MM.1S (cell line): ENCODE results near the gene S1PR2.

ENCODE experiments used
- EZH2 ChIP-seq: fragments of 300-600 bp; sonication (generic); optimal IDR thresholded peaks from 2 replicates; pipeline ENCODE3; 2017; ENCODE audit warnings: low read depth, mild to moderate bottlenecking, antibody characterized with exemption, low read length, mixed read lengths
- TF ChIP-seq, protein P1 (sequence below): fragments of 300-600 bp; sonication (generic); IDR thresholded peaks from 2 replicates; pipeline ENCODE4 v1.5.1; 2016; ENCODE audit warnings: antibody characterized with exemption, low read length, mixed read lengths

DNA sequence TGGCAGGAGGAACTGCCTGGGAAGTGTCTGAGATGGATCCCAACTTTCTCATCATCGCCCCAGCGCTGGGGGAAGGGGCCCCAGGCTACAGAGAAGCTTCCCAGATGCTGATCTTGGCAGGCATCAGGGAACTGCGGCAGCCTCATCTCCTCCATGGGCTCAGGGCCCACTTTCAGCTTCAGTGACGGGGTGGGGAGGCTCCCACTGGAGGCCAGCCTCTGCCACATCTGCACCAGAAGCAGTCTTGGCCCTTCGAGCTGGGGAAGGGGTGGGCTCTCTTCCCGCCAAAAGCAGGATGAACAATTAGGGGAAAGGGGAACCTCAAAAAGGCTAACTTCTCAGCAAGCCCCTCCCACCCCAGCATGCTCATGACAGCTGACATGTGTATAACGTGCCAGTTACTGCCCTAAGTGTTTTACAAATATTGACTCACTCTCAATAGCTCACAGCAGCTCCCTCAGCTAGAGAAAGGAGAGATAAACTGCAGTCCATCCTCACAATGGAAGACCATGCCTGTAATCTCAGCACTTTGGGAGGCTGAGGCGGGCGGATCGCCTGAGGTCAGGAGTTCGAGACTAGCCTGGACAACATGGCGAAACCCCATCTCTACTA is 7.1 kb upstream of the S1PR2 start:
- TF ChIP-seq, protein P1, sequence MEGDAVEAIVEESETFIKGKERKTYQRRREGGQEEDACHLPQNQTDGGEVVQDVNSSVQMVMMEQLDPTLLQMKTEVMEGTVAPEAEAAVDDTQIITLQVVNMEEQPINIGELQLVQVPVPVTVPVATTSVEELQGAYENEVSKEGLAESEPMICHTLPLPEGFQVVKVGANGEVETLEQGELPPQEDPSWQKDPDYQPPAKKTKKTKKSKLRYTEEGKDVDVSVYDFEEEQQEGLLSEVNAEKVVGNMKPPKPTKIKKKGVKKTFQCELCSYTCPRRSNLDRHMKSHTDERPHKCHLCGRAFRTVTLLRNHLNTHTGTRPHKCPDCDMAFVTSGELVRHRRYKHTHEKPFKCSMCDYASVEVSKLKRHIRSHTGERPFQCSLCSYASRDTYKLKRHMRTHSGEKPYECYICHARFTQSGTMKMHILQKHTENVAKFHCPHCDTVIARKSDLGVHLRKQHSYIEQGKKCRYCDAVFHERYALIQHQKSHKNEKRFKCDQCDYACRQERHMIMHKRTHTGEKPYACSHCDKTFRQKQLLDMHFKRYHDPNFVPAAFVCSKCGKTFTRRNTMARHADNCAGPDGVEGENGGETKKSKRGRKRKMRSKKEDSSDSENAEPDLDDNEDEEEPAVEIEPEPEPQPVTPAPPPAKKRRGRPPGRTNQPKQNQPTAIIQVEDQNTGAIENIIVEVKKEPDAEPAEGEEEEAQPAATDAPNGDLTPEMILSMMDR = no peak
- TF ChIP-seq EZH2 = no peak
